Measurements from ENCODE around the gene NFATC2.

Gene NFATC2

GRCh38 chr20:51525241-51526105 lies 17.0 kb downstream of the NFATC2 start:
- DNase-seq (ENCODE audit: low read depth), result no peak
- no peak for TF ChIP-seq CTCF (IDR thresholded peaks at IDR 0.05; ENCODE audit: low read length, missing control alignments)
- H3K4me3 ChIP-seq (replicated peaks; ENCODE audit: low read depth, low read length), result no peak overlapping the region

GRCh38 chr20:51523276-51524013 lies 19.1 kb downstream of the NFATC2 start:
- DNase-seq (ENCODE audit: low read depth), result no peak
- no peak for TF ChIP-seq CTCF (IDR thresholded peaks at IDR 0.05; ENCODE audit: low read length, missing control alignments)
- no peak overlapping the region for H3K4me3 ChIP-seq (replicated peaks; ENCODE audit: low read depth, low read length)

GRCh38 chr20:51522207-51522606 lies 20.3 kb downstream of the NFATC2 start:
- no peak for DNase-seq (ENCODE audit: low read depth)
- H3K4me3 ChIP-seq (replicated peaks; ENCODE audit: low read depth, low read length), result no peak overlapping the region
- no peak for TF ChIP-seq CTCF (IDR thresholded peaks at IDR 0.05; ENCODE audit: low read length, missing control alignments)

GRCh38 chr20:51517839-51518238 lies 24.7 kb downstream of the NFATC2 start:
- TF ChIP-seq CTCF (IDR thresholded peaks at IDR 0.05; ENCODE audit: low read length, missing control alignments), result no peak
- H3K4me3 ChIP-seq (replicated peaks; ENCODE audit: low read depth, low read length), result no peak overlapping the region
- no peak for DNase-seq (ENCODE audit: low read depth)

- no peak overlapping the region for H3K4me3 ChIP-seq (replicated peaks; ENCODE audit: low read depth, low read length)
- no peak for TF ChIP-seq CTCF (IDR thresholded peaks at IDR 0.05; ENCODE audit: low read length, missing control alignments)
- DNase-seq (ENCODE audit: low read depth), result no peak
Measured at GRCh38 chr20:51516855-51517254, 25.7 kb downstream of the NFATC2 start.

- H3K4me3 ChIP-seq (replicated peaks; ENCODE audit: low read depth, low read length), result no peak overlapping the region
- DNase-seq (ENCODE audit: low read depth), result no peak
- no peak for TF ChIP-seq CTCF (IDR thresholded peaks at IDR 0.05; ENCODE audit: low read length, missing control alignments)
Measured at GRCh38 chr20:51514836-51515235, 27.7 kb downstream of the NFATC2 start.
